Measurements from ENCODE around the gene TNNC2.
"Not testable (repeated sequence)": the region's sequence is repeated elsewhere in the genome, so short reads cannot be mapped to it uniquely, and the experiment has no call there.

Gene TNNC2

GRCh38 chr20:45827030-45827652, at the start of gene TNNC2:
TNNC2 (minus strand) TSS chr20:45827312; CDS start chr20:45827248, 64 bp downstream.
- DNase-seq: no peak

- DNase-seq: no peak
Measured at GRCh38 chr20:45874576-45874975, 47.5 kb upstream of the TNNC2 start.

GRCh38 chr20:45874104-45874481, 47.0 kb upstream of the TNNC2 start:
- not testable (repeated sequence) for DNase-seq

- DNase-seq: no peak
Measured at GRCh38 chr20:45873409-45874103, 46.4 kb upstream of the TNNC2 start.

GRCh38 chr20:45872626-45873025, 45.5 kb upstream of the TNNC2 start:
- DNase-seq: no peak

- DNase-seq: no peak
Measured at GRCh38 chr20:45867819-45868176, 40.7 kb upstream of the TNNC2 start.

GRCh38 chr20:45867136-45867818, 40.2 kb upstream of the TNNC2 start:
- no peak for DNase-seq

GRCh38 chr20:45866454-45866853, 39.3 kb upstream of the TNNC2 start:
- DNase-seq: no peak

- no peak for DNase-seq
Measured at GRCh38 chr20:45863543-45864470, 36.7 kb upstream of the TNNC2 start.

GRCh38 chr20:45861221-45862075, 34.3 kb upstream of the TNNC2 start:
- no peak for DNase-seq

- no peak for DNase-seq
Measured at GRCh38 chr20:45860560-45861220, 33.6 kb upstream of the TNNC2 start.

GRCh38 chr20:45859916-45860315, 32.8 kb upstream of the TNNC2 start:
- no peak for DNase-seq

- peak; percentile 11 for DNase-seq
Measured at GRCh38 chr20:45857882-45858216, 30.7 kb upstream of the TNNC2 start.

- DNase-seq: peak; percentile 99
Measured at GRCh38 chr20:45857114-45857881, 30.2 kb upstream of the TNNC2 start, which contains the start of the genes ACOT8 and ZSWIM3. ACOT8 (minus strand) TSS chr20:45857392; CDS start chr20:45857315, 77 bp downstream. ZSWIM3 (plus strand) TSS chr20:45857614; CDS start chr20:45857826, 212 bp downstream.

GRCh38 chr20:45853484-45853883, 26.4 kb upstream of the TNNC2 start:
- DNase-seq: no peak

GRCh38 chr20:45852326-45852725, 25.2 kb upstream of the TNNC2 start:
- no peak for DNase-seq

GRCh38 chr20:45851501-45851900, 24.4 kb upstream of the TNNC2 start:
- DNase-seq: no peak

GRCh38 chr20:45850926-45851325, 23.8 kb upstream of the TNNC2 start:
- no peak for DNase-seq

GRCh38 chr20:45850238-45850637, 23.1 kb upstream of the TNNC2 start:
- no peak for DNase-seq

GRCh38 chr20:45848969-45849582, 22.0 kb upstream of the TNNC2 start:
- no peak for DNase-seq

Measured in GF-D8 (cell line).